Measurements from ENCODE around the gene QKI. TPM values are rescaled to one million over a fixed set of nuclear protein-coding genes. Genes with fewer than 3 reads are reported as not detected.

QKI gene
- total RNA-seq, 1 experiment from 2014 or later: 0.04 TPM

GRCh38 chr6:163573503-163574179 is 159.1 kb downstream of the QKI start:
- no peak for DNase-seq
- Histone ChIP-seq H3K27me3 (ENCODE audit: low read length) (no peaks in the 10 kb centered on the region), H3K9ac (ENCODE audit: low read length) (no peak overlapping the region), H3K27ac (ENCODE audit: low read length) (no peak overlapping the region), H3K9me3 (ENCODE audit: low read length) (peaks cover 3% of the 10 kb centered on the region), H3K9me2 (replicated peaks; ENCODE audit: insufficient read depth, low read length) (no peaks in the 10 kb centered on the region), H2AFZ (ENCODE audit: low read length) (no peak overlapping the region), H3K79me2 (ENCODE audit: low read length) (no peaks in the 10 kb centered on the region), H3K4me3 (ENCODE audit: low read length) (no peak overlapping the region), H4K20me1 (ENCODE audit: insufficient read depth, low read depth, low read length) (no peaks in the 10 kb centered on the region), H3K36me3 (ENCODE audit: insufficient read depth, low read length) (no peaks in the 10 kb centered on the region), H3K4me1 (ENCODE audit: low read length) (no peaks in the 10 kb centered on the region), H3K4me2 (ENCODE audit: low read depth, low read length, poor library complexity, severe bottlenecking) (no peak overlapping the region)

GRCh38 chr6:163576114-163576513 is 161.6 kb downstream of the QKI start:
- Histone ChIP-seq H3K36me3 (ENCODE audit: insufficient read depth, low read length) (no peaks in the 10 kb centered on the region), H3K27ac (ENCODE audit: low read length) (no peak overlapping the region), H3K9ac (ENCODE audit: low read length) (no peak overlapping the region), H3K9me3 (ENCODE audit: low read length) (no peaks in the 10 kb centered on the region; the same call in 1 of the 2 replicates), H3K79me2 (ENCODE audit: low read length) (no peaks in the 10 kb centered on the region), H3K4me3 (ENCODE audit: low read length) (no peak overlapping the region), H3K9me2 (replicated peaks; ENCODE audit: insufficient read depth, low read length) (no peaks in the 10 kb centered on the region), H3K27me3 (ENCODE audit: low read length) (no peaks in the 10 kb centered on the region), H3K4me1 (ENCODE audit: low read length) (no peaks in the 10 kb centered on the region), H2AFZ (ENCODE audit: low read length) (no peak overlapping the region), H4K20me1 (ENCODE audit: insufficient read depth, low read depth, low read length) (no peaks in the 10 kb centered on the region), H3K4me2 (ENCODE audit: low read depth, low read length, poor library complexity, severe bottlenecking) (no peak overlapping the region)
- DNase-seq: no peak

- Histone ChIP-seq H2AFZ (ENCODE audit: low read length) (no peak overlapping the region), H3K9me2 (replicated peaks; ENCODE audit: insufficient read depth, low read length) (no peaks in the 10 kb centered on the region), H3K79me2 (ENCODE audit: low read length) (no peaks in the 10 kb centered on the region), H3K9me3 (ENCODE audit: low read length) (no peaks in the 10 kb centered on the region; the same call in 1 of the 2 replicates), H3K27ac (ENCODE audit: low read length) (no peak overlapping the region), H3K36me3 (ENCODE audit: insufficient read depth, low read length) (no peaks in the 10 kb centered on the region), H4K20me1 (ENCODE audit: insufficient read depth, low read depth, low read length) (no peaks in the 10 kb centered on the region), H3K4me3 (ENCODE audit: low read length) (no peak overlapping the region), H3K27me3 (ENCODE audit: low read length) (no peaks in the 10 kb centered on the region), H3K4me2 (ENCODE audit: low read depth, low read length, poor library complexity, severe bottlenecking) (no peak overlapping the region), H3K9ac (ENCODE audit: low read length) (no peak overlapping the region), H3K4me1 (ENCODE audit: low read length) (no peaks in the 10 kb centered on the region)
- no peak for DNase-seq
Measured at GRCh38 chr6:163577404-163577803, 162.9 kb downstream of the QKI start.

- Histone ChIP-seq H3K27me3 (ENCODE audit: low read length) (no peaks in the 10 kb centered on the region), H3K4me1 (ENCODE audit: low read length) (no peaks in the 10 kb centered on the region), H3K9me2 (replicated peaks; ENCODE audit: insufficient read depth, low read length) (no peaks in the 10 kb centered on the region), H3K4me2 (ENCODE audit: low read depth, low read length, poor library complexity, severe bottlenecking) (no peak overlapping the region), H4K20me1 (ENCODE audit: insufficient read depth, low read depth, low read length) (no peaks in the 10 kb centered on the region), H3K79me2 (ENCODE audit: low read length) (no peaks in the 10 kb centered on the region), H2AFZ (ENCODE audit: low read length) (no peak overlapping the region), H3K9ac (ENCODE audit: low read length) (no peak overlapping the region), H3K36me3 (ENCODE audit: insufficient read depth, low read length) (no peaks in the 10 kb centered on the region), H3K27ac (ENCODE audit: low read length) (no peak overlapping the region), H3K9me3 (ENCODE audit: low read length) (peaks cover 3% of the 10 kb centered on the region), H3K4me3 (ENCODE audit: low read length) (no peak overlapping the region)
- no peak for DNase-seq
Measured at GRCh38 chr6:163579111-163579879, 164.8 kb downstream of the QKI start.

GRCh38 chr6:163579880-163580295 is 165.4 kb downstream of the QKI start:
- no peak overlapping the region for H3K4me2 ChIP-seq (ENCODE audit: low read depth, low read length, poor library complexity, severe bottlenecking)
- no peaks in the 10 kb centered on the region for H3K27me3 ChIP-seq (ENCODE audit: low read length)
- no peaks in the 10 kb centered on the region for H3K79me2 ChIP-seq (ENCODE audit: low read length)
- H3K4me1 ChIP-seq (ENCODE audit: low read length): no peaks in the 10 kb centered on the region
- H2AFZ ChIP-seq (ENCODE audit: low read length): no peak overlapping the region
- H3K4me3 ChIP-seq (ENCODE audit: low read length): no peak overlapping the region
- no peak overlapping the region for H3K27ac ChIP-seq (ENCODE audit: low read length)
- peaks cover 3% of the 10 kb centered on the region for H3K9me3 ChIP-seq (ENCODE audit: low read length)
- no peaks in the 10 kb centered on the region for H3K9me2 ChIP-seq (replicated peaks; ENCODE audit: insufficient read depth, low read length)
- H3K36me3 ChIP-seq (ENCODE audit: insufficient read depth, low read length): no peaks in the 10 kb centered on the region
- H3K9ac ChIP-seq (ENCODE audit: low read length): no peak overlapping the region
- no peak for DNase-seq
- no peaks in the 10 kb centered on the region for H4K20me1 ChIP-seq (ENCODE audit: insufficient read depth, low read depth, low read length)

GRCh38 chr6:163580311-163581030 is 166.0 kb downstream of the QKI start:
- Histone ChIP-seq H4K20me1 (ENCODE audit: insufficient read depth, low read depth, low read length) (no peaks in the 10 kb centered on the region), H3K27me3 (ENCODE audit: low read length) (no peaks in the 10 kb centered on the region), H3K27ac (ENCODE audit: low read length) (no peak overlapping the region), H2AFZ (ENCODE audit: low read length) (no peak overlapping the region), H3K36me3 (ENCODE audit: insufficient read depth, low read length) (no peaks in the 10 kb centered on the region), H3K79me2 (ENCODE audit: low read length) (no peaks in the 10 kb centered on the region), H3K9me3 (ENCODE audit: low read length) (peaks cover 3% of the 10 kb centered on the region), H3K4me1 (ENCODE audit: low read length) (no peaks in the 10 kb centered on the region), H3K4me2 (ENCODE audit: low read depth, low read length, poor library complexity, severe bottlenecking) (no peak overlapping the region), H3K9ac (ENCODE audit: low read length) (no peak overlapping the region), H3K9me2 (replicated peaks; ENCODE audit: insufficient read depth, low read length) (no peaks in the 10 kb centered on the region), H3K4me3 (ENCODE audit: low read length) (no peak overlapping the region)
- DNase-seq: no peak

- Histone ChIP-seq H3K4me2 (ENCODE audit: low read depth, low read length, poor library complexity, severe bottlenecking) (no peak overlapping the region), H3K27me3 (ENCODE audit: low read length) (no peaks in the 10 kb centered on the region), H3K9me3 (ENCODE audit: low read length) (peaks cover 3% of the 10 kb centered on the region), H3K4me3 (ENCODE audit: low read length) (no peak overlapping the region), H3K9ac (ENCODE audit: low read length) (no peak overlapping the region), H3K9me2 (replicated peaks; ENCODE audit: insufficient read depth, low read length) (no peaks in the 10 kb centered on the region), H3K36me3 (ENCODE audit: insufficient read depth, low read length) (no peaks in the 10 kb centered on the region), H3K4me1 (ENCODE audit: low read length) (no peaks in the 10 kb centered on the region), H2AFZ (ENCODE audit: low read length) (no peak overlapping the region), H3K79me2 (ENCODE audit: low read length) (no peaks in the 10 kb centered on the region), H4K20me1 (ENCODE audit: insufficient read depth, low read depth, low read length) (no peaks in the 10 kb centered on the region), H3K27ac (ENCODE audit: low read length) (no peak overlapping the region)
- DNase-seq: no peak
Measured at GRCh38 chr6:163583558-163583957, 169.0 kb downstream of the QKI start.

- no peak overlapping the region for H3K4me2 ChIP-seq (ENCODE audit: low read depth, low read length, poor library complexity, severe bottlenecking)
- peaks cover 3% of the 10 kb centered on the region for H3K9me3 ChIP-seq (ENCODE audit: low read length)
- H4K20me1 ChIP-seq (ENCODE audit: insufficient read depth, low read depth, low read length): no peaks in the 10 kb centered on the region
- H3K36me3 ChIP-seq (ENCODE audit: insufficient read depth, low read length): no peaks in the 10 kb centered on the region
- no peak overlapping the region for H3K27ac ChIP-seq (ENCODE audit: low read length)
- H2AFZ ChIP-seq (ENCODE audit: low read length): no peak overlapping the region
- no peaks in the 10 kb centered on the region for H3K27me3 ChIP-seq (ENCODE audit: low read length)
- no peaks in the 10 kb centered on the region for H3K79me2 ChIP-seq (ENCODE audit: low read length)
- no peaks in the 10 kb centered on the region for H3K9me2 ChIP-seq (replicated peaks; ENCODE audit: insufficient read depth, low read length)
- no peak for DNase-seq
- H3K4me3 ChIP-seq (ENCODE audit: low read length): no peak overlapping the region
- no peak overlapping the region for H3K9ac ChIP-seq (ENCODE audit: low read length)
- no peaks in the 10 kb centered on the region for H3K4me1 ChIP-seq (ENCODE audit: low read length)
Measured at GRCh38 chr6:163585932-163586437, 171.5 kb downstream of the QKI start.
